ENCODE data around the gene MPHOSPH10. TPM values are rescaled to one million over a fixed set of nuclear protein-coding genes. Genes with fewer than 3 reads are reported as not detected.

Gene MPHOSPH10
- total RNA-seq, 1 donor from 2014 or later: 28.6 TPM

DNA sequence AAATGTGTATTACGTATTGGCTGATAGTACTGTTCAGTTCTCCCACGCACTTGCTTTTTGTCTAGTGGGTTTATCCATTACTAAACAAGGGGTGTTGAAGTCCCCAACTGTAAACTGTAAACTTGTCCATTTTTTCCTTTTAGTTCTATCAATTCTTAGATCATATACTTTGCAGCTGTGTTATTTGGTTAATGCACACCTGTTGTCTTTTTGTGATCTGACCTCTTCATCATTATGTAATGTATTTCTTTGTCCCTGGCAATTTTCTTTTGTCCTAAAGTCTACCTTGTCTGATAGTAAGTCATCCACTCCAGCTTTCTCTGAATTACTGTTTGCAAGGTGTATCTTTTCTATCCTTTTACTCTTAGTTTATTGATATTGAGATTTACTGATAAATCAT, 22.3 kb upstream of the MPHOSPH10 start:
- Mint-ChIP-seq H3K9me3 (ENCODE audit: low read depth) (peaks cover 6% of the 10 kb centered on the region), H3K4me1 (ENCODE audit: low read depth) (peaks cover under 1% of the 10 kb centered on the region), H3K4me3 (ENCODE audit: unreplicated experiment) (no peak overlapping the region), H3K36me3 (ENCODE audit: low read depth) (peaks cover 24% of the 10 kb centered on the region), H3K27me3 (ENCODE audit: low read depth) (no peaks in the 10 kb centered on the region), H3K27ac (ENCODE audit: unreplicated experiment) (no peak overlapping the region)
- TF ChIP-seq, protein P1, sequence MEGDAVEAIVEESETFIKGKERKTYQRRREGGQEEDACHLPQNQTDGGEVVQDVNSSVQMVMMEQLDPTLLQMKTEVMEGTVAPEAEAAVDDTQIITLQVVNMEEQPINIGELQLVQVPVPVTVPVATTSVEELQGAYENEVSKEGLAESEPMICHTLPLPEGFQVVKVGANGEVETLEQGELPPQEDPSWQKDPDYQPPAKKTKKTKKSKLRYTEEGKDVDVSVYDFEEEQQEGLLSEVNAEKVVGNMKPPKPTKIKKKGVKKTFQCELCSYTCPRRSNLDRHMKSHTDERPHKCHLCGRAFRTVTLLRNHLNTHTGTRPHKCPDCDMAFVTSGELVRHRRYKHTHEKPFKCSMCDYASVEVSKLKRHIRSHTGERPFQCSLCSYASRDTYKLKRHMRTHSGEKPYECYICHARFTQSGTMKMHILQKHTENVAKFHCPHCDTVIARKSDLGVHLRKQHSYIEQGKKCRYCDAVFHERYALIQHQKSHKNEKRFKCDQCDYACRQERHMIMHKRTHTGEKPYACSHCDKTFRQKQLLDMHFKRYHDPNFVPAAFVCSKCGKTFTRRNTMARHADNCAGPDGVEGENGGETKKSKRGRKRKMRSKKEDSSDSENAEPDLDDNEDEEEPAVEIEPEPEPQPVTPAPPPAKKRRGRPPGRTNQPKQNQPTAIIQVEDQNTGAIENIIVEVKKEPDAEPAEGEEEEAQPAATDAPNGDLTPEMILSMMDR (IDR thresholded peaks at IDR 0.05): no peak
- no peak for DNase-seq (ENCODE audit: low spot score)

DNA sequence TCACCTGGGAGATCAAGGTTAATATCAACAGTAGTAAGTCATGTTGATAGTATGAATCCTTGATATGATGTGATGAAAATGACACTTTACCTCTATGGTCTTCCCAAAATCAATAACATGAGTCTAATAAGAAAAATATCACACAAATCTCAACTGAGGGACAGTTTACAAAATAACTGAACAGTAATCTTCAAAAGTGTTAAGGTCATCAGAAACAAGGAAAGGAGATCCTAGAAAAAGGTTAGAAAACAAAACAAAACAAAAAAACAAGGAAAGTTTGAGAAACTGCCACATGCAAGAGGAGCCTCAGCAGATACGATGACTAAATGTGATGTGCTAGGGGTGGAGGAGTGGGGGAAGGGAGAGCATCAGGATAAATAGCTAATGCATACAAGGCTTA, 16.6 kb upstream of the MPHOSPH10 start:
- no peak for DNase-seq (ENCODE audit: low spot score)
- no peak overlapping the region for H3K4me3 Mint-ChIP-seq (ENCODE audit: unreplicated experiment)
- no peak overlapping the region for H3K27ac Mint-ChIP-seq (ENCODE audit: unreplicated experiment)
- H3K4me1 Mint-ChIP-seq (ENCODE audit: low read depth): no peaks in the 10 kb centered on the region
- TF ChIP-seq, protein P1 (IDR thresholded peaks at IDR 0.05): no peak
- no peaks in the 10 kb centered on the region for H3K9me3 Mint-ChIP-seq (ENCODE audit: low read depth)
- H3K36me3 Mint-ChIP-seq (ENCODE audit: low read depth): peaks cover 47% of the 10 kb centered on the region
- no peaks in the 10 kb centered on the region for H3K27me3 Mint-ChIP-seq (ENCODE audit: low read depth)

DNA sequence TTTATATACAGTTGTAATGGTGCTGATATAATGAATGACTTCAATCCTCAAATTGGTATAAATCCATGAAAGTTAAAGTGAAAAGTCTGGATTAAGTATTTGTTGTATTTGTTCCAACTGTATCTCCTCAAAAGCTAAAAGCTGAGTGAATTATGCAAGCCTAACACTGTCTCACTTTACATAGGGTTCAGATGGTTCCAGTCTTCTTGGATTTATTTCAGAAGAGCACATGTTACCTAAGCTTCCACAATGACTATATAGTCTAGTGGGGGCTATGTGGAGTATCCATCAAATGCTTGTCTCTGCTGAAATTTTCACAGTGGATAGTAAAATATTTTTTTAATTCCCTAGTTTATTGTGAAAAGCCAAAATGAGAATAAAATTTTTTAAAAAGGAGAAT, 13.4 kb upstream of the MPHOSPH10 start:
- TF ChIP-seq, protein P1 (IDR thresholded peaks at IDR 0.05): no peak
- Mint-ChIP-seq H3K4me3 (ENCODE audit: unreplicated experiment) (no peak overlapping the region), H3K27ac (ENCODE audit: unreplicated experiment) (no peak overlapping the region), H3K4me1 (ENCODE audit: low read depth) (no peaks in the 10 kb centered on the region), H3K27me3 (ENCODE audit: low read depth) (no peaks in the 10 kb centered on the region), H3K9me3 (ENCODE audit: low read depth) (no peaks in the 10 kb centered on the region), H3K36me3 (ENCODE audit: low read depth) (peaks cover 40% of the 10 kb centered on the region)
- no peak for DNase-seq (ENCODE audit: low spot score)

DNA sequence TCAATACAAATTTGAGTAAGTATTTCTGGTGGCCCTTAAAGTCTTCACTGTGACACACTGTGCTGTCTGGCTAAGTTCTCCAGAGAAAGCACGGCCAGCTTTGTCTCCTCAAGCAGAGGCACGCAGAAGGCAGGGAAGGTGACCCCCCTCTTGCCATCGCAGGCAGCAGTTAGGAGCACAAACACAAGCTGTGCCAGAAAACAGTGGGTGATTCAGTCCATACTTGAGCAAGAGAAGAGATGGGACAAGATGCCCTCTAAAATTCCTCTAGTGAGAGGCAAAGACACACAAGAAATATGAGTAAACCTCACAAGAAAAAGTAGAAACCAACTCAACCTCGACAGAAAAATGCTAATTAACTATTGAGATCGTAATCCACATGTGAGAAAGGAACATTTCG, 10.2 kb upstream of the MPHOSPH10 start:
- Mint-ChIP-seq H3K4me1 (ENCODE audit: low read depth) (no peaks in the 10 kb centered on the region), H3K36me3 (ENCODE audit: low read depth) (peaks cover 27% of the 10 kb centered on the region), H3K27ac (ENCODE audit: unreplicated experiment) (no peak overlapping the region), H3K4me3 (ENCODE audit: unreplicated experiment) (no peak overlapping the region), H3K9me3 (ENCODE audit: low read depth) (no peaks in the 10 kb centered on the region), H3K27me3 (ENCODE audit: low read depth) (no peaks in the 10 kb centered on the region)
- TF ChIP-seq, protein P1 (IDR thresholded peaks at IDR 0.05): no peak
- DNase-seq (ENCODE audit: low spot score): no peak

DNA sequence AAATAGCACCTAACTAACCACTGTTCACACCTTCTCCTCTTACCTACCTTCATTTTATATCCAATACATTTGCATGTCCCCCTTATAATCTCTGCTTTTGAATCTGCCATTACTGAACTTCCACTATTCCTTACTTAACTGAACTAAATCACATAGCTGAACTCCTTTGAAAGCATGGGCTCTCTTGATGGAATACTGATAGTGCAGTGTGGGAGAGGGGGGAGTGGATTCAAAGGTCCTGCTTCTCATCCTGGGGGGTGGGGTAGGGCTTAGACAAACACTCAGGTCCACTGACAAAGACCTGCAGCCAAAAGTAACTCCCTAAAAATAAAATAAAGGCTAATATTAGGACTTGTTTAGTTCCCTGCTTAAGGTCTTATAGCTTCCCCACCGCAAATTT, 9.0 kb upstream of the MPHOSPH10 start:
- no peaks in the 10 kb centered on the region for H3K9me3 Mint-ChIP-seq (ENCODE audit: low read depth)
- H3K27me3 Mint-ChIP-seq (ENCODE audit: low read depth): no peaks in the 10 kb centered on the region
- H3K36me3 Mint-ChIP-seq (ENCODE audit: low read depth): peaks cover 26% of the 10 kb centered on the region
- H3K4me3 Mint-ChIP-seq (ENCODE audit: unreplicated experiment): no peak overlapping the region
- peaks cover 5% of the 10 kb centered on the region for H3K4me1 Mint-ChIP-seq (ENCODE audit: low read depth)
- DNase-seq (ENCODE audit: low spot score): no peak
- TF ChIP-seq, protein P1 (IDR thresholded peaks at IDR 0.05): no peak
- H3K27ac Mint-ChIP-seq (ENCODE audit: unreplicated experiment): no peak overlapping the region

Data from chondrocyte (in vitro differentiated cells).